HG02763 (cell line): Measurements from ENCODE around the gene DCBLD2.

Experiments used
- ATAC-seq: cut with Tn5 transposase; IDR thresholded peaks from one replicate; pipeline ENCODE4 v1.9.1; 2021; ENCODE audit warnings: mild to moderate bottlenecking, moderate library complexity; ENCODE audit not compliant: unreplicated experiment

The DCBLD2 gene

DNA sequence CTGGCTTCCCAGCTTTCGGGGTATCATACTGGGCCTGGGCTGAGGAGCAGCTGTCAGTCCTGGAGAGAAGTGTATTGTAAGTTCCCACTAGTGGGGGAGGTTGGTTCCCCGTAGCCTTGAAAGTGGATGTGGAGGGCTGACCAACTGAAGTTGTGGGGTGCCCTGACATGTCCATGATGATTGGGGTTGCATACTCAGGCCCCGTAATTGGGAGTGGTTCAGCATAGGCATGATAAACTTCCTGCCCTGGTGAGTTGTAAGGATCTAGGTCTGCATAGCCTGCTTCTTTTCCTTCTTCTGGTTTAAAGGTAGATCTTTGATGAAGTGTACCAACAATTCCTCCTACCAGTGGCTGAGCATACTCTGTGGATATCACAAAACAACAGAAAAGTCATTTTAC lies 102.0 kb downstream of the DCBLD2 start:
- ATAC-seq: no peak

DNA sequence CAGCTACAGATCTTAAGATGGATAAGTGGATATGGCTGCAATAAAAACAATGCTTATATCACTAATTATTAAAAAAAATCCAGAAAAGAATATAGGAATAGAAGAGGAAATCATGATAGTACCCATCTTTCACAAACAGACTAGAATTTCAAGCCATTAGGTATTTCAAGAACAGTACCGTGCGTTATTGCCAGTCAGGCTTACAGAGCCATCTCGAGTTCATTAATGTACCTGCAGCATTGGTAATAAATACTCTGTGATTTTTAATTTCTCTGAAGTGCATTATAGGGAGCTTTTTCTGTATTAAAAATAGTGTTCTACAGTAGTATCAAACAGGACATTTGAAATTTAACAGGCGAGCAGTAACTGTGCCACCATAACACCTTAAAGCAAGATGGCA lies 102.7 kb downstream of the DCBLD2 start:
- ATAC-seq: no peak

DNA sequence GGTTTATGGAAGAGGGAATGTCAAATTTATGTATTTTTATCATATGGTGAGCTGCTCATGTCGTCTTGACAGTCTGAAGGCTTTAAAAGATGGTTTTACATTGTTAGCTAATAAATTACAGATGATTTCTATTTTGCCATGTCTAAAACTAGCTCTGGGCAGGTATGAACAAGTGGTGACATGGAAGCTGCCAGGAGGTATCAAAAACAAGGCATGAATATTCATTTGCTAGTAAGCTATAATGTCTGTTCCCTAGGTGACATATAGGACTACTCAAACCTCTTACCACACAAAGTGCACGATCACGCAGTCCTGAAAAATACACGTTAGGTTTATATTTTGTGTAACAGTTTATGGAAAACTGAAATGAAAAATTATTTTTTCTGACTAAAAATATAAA lies 103.6 kb downstream of the DCBLD2 start:
- ATAC-seq: no peak

DNA sequence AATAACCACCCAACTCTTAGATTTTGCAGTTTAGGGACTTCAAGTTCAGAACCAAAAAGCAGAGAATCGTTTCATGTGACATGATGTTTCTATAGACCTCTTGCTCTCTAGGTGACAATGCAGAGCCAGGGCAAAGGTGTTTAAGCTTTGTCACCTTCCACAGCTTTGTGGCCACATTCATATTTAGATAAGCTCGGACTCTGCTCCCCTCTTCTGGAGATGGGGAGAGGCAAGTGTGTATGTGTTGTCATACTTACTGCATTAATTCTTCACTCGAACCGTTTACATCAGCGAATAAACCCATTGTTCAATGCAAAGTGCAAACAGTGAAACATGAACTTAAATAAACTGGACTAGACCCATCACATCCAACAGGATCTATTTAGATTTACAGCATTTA lies 105.2 kb downstream of the DCBLD2 start:
- ATAC-seq: no peak

DNA sequence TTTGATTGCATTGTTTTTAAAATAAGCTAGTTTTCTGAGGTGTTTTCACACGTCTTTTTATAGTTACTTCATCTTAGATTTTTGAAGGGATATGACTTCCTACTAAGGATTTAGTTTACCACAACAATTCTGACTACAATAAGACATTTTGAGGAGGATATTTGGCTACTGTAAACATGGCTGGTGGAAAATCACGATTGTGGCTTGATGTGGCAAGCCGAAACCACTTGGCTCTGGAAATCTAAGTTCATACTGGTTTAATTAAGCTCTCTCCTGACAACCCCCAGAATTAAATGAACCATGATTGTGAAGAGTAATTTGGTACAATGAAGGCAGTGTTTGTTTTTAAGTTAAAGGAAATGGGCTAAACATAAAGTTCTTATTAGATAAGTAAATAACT lies 107.5 kb downstream of the DCBLD2 start:
- ATAC-seq: no peak

DNA sequence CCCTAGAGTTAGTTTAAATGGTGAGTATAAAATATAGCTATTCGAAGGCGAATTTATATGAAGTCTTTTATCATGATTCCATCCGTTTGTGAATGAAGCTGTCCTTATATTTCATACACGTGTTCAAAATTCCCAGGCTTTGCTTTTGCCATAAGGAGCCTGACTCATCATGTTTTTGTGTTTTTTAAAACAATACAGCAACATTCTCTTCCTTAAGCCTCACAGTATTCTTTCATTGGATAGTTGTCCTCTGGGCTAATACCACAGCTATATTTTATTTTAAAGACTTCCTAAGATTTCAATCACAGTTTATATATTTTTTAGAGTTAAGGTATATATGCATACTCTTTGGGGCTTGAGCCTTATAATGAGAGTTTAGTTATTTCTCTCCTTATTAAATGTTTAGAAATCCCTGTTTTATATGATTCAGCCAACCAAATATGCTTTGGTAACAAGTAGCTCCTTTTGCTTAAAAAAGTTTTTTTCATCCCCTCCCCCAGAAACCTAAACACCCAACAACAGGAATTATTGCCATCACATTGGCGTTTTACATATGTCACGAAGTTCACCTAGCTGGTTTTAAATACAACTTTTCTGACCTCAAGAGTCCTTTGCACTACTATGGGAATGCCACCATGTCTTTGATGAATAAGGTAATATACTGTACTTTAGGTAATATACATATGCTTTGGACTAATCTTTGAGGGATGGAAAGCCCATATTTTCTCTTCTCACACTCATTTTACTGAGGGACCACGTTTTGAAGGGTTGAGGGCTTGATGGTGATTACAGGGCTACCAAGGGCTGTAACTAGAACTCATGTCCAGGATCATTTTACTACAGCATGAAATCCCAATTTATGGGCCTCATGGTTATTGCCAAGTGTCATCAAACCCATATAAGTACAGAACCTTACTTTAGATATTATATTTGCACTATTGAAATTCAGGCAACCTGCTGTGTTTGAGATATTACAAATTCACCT lies 109.9 kb downstream of the DCBLD2 start:
- no peak for ATAC-seq

DNA sequence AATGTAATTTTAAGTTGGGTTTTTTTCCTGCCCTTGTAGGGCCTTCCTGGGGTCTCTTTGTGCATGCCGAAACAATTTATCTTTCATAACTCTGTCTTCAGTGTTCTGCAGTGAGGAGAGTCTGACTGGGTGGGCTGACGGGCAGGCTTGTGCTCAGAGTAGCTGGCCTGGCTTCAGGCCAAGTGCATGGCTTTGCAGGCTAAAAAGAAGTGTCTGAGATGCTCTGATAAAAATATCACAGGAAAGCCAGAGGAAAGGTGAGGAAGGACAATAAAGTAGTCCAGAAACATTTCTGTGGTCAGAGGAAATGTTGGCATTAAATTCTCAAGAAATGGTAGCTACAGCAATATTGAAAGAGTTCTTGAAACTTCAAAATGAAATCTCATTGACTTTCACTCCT lies 112.8 kb downstream of the DCBLD2 start:
- ATAC-seq: no peak

DNA sequence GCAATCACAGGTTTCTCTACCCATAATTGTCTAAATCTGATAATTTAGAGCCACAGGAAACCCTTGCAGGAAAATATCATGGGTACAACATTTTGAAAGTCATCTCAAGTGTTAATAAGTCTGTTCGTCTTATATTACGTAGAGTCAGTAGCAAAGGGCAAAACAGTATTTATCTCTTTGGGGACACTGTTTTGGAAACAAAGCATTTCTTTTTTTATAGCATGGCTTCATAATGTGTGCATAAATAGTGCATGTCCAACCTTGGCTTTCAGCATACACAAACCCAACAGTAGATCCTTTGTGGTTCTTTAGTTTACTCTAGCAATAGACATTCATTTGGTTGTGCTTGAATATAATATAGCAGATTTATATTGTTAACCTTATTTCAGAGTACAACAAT lies 114.3 kb downstream of the DCBLD2 start:
- no peak for ATAC-seq

DNA sequence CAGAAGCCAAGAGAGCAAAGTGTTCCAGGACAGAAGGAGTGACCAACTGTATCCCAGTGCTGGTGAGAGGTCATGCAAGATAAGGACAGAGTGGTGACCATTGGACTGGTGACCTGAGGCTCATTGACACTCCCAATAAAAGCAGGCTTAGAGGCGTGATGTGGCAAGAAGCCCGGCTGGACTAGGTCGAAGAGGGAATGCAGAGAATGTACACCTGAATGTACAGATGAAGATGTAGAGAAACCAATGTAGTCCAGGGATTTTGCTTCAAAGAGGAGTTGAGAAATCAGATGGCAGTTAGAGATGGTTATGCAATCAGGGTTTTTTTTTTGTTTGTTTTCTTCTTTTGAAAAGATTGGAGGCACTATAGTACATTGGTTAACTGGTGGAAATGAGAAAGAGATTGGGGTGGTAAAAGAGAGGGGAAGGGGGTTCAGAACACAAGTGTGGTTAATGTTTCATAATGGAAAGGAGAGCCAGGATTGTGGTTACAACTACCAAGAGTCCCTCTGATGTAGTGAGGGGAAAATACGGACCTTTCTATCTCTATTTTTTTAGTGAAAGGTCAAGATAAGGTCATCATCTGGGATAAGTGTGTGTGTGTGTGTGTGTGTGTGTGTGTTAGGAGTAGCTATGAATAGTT lies 115.0 kb downstream of the DCBLD2 start:
- no peak for ATAC-seq

DNA sequence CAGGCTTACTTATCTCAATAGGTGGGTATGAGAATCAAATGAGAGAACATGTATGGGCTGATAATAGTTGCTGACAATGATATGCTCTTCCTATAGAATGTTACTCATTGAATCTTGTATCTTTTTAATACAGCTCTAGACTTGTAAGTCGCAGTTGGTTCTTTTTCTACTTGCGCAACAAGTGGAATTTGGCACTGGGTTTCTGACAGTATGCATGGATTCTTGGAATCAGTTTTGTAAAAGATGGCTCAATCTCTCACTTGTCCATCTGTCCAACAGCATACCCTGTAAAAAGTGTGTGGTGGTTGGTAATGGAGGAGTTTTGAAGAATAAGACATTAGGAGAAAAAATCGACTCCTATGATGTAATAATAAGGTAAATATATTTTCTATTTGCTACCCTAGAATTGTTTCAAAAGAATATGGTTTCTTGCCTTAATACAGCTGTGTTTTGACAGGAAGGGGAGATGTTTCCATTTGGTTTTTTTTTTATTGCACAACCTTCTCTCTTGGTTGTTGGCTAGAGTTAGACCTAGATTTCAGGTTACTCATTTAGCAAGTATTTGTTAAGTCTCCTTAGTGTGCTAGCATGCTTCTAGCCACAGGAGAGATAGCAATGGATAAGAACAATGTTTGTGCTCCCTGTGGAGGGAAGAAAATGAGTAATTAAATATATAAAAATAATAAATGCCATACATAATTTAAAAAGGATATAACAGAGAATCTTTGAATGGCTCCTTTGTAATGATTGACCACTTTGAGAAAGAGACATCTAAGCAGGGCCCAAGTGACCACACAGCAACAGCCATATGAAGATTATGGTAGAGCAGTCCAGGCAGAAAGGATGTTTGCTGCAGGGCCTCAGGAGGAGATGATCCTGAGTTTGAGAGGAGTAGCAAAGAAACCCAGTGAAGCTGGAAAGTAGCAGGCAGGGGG lies 116.6 kb downstream of the DCBLD2 start:
- ATAC-seq: no peak

DNA sequence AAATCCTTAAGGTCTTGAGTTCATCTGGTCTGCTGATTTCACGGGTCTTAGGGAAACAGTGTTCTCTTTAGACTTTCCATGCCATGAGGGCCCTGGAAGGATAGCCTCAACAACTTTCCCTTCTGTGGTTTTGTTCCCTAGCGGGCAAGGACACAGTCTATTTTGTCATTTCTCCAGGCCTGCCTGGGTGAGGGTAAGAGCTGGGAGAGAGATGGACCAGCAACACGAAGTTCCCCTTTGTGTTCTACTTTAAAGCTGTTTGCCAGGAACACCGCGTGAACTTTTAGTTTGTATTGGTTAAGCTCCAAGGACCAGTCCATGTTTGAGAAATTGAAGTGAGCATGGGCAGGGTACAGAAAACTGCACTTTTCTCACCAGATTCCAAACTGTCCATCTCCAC lies 117.5 kb downstream of the DCBLD2 start:
- no peak for ATAC-seq

DNA sequence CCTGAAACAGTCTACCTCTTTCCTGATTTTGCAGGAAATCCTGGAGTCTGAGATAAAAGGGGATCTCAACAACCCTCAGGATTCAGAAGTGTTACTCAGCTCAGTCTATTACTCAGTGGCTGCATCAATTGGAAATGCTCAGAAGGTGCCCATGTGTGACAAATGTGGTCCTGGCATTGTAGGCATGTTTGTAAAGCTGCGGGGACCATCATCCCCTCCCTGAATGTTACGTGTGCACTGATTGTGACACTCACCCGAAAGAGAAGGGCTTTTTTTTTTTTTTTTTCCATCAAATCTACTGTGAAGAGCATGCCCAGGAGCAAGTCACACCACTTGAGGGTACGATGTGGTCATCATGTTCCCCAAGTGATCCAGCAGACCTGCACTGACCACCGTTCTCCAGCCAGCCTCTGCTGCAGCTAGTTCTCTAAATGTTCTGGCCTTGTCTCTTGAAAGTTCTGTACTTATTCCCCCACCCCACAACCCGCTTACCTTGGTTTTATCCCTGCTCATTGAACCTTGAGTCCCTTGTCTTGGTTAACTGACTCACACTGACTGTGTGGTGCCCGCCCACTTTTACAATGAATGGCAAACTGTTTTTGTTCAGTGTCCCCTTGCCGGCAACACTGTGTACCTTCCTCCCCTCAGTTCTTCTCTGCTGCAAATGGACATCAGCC lies 118.5 kb downstream of the DCBLD2 start:
- no peak for ATAC-seq

DNA sequence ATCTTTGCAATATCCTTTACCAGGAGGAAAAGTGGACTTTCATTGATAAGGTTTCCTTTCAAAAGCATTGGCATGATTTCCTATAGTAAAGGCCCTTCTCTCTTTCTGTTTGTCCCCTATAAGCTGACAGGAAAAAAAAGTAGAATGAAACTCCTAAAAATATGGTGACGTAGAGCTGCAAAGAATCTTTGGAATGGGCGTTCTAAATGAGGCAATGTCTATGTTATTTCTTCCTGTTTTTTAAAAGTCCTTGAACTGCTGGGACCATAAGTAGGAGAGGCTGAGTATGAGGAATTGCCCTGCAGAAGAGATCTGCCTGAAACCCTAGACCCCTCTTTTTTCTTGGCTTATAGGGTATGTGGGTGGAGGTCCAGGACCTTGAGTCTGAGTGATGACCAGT lies 121.2 kb downstream of the DCBLD2 start:
- no peak for ATAC-seq

DNA sequence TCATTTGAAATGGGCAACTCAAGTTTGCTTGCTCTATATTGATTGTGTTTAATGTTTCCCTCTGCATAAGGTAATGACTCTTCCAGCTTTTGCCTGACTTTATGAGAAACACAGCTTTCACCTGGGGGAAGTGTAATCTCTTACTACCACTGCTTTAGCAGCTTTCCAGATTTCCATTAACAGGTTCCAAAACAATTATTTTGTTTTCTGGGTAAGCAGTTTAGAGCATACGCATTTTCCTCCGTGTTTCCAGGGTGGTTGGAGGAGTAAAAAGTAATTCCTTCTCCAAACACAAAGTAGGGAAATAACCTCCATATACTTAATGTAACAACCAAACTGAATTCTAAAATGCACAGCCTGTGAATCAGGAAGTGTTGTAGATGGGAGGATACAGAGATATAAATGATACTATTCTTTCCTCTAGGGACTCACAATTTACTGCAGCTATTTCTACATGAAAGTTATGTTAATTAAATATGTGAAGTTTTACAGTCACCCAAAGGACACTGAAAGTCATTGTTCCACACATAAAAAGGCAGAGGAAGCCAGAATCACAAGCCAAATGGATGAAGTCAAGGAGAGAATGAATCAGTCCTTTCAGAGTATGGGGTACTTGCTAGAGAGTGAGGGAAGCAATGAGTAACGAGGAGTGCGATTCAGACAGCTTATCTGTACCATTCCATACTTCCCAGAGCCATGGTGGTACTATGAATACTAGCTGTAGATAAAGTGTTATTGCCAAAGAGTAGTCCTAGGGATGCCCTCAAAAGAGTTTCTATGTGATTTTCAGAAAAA lies 121.8 kb downstream of the DCBLD2 start:
- ATAC-seq: no peak

DNA sequence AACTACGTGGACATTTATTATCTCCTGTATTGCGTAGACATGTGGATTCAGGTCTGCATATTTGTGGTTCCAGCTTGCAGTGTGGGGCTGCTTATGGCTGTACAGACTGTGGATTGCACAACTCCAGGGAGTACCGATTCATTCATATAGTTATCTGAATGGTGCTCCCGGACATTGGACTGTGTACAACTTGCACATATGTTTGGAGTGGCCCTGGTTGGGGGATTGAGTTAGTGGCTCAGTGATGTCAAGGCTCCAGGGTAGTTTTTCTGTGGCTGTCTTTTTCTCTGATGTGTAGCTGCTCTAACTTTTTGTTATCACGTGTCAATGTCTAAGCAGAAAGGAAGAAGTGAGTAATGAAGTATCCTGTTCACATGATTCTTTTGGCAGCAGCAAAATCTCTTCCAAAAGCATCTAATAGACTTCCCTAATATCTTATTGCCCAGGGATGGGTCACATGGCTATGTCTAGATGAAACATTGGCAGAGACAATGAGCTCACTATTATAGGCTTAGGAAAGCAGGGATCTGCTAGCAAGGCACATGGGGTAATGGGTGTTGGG lies 122.6 kb downstream of the DCBLD2 start:
- ATAC-seq: no peak

DNA sequence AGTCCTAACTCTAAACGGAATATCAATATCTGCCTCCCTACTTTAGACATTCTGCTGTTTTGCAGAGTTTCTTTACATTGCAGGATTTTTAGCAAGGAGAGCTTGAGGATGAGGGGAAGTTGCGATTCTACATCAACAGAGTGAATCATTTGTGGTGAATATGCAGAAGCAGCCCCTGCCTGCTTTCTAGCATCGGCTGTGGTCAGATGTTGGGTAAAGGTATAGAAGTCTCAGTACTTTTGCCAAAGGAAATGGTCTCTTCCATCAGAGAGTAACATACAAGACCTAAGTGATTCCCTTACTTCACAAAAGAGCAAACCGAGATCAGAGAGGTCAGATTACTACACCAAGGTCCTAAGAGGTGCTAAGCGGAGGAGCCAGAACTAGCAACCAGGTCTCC lies 123.1 kb downstream of the DCBLD2 start:
- ATAC-seq: no peak

DNA sequence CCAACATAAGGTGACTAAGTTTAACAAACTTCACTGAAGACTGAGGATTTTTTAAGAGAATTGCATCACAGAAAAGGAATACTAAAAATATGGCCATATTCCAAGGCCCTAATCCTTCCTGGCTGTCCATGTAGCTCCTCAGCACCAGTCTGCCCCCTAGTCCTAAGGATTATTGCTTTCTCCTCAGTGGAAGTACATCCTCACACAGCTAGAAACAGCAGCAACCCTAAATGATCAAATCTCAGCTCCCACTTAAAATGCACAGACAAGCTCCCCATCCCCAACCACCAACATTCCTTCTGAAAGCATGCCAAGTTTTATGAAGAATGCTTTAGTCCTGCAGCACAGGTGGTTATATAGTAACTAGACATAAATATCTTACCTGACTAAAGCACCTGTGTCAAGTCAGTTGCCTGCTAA lies 123.7 kb downstream of the DCBLD2 start:
- no peak for ATAC-seq

DNA sequence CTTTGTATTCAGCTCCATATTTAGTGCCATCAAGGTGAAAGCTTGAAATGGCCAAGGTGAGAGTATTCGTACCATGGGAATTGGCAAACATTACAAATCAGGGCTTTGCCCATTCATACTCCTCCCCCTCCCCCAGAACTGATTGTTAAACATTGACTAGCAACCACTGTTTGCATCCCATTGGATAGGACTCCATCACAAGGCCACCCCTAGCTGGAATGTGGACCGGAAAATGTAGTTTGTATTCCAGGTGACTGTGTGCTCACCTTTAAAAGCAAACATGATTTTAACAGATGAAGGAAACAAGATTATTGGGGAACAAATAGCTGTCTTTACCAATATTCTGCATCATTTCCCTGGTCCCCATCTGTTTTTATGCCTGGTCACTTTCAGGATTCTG lies 124.2 kb downstream of the DCBLD2 start:
- ATAC-seq: no peak

DNA sequence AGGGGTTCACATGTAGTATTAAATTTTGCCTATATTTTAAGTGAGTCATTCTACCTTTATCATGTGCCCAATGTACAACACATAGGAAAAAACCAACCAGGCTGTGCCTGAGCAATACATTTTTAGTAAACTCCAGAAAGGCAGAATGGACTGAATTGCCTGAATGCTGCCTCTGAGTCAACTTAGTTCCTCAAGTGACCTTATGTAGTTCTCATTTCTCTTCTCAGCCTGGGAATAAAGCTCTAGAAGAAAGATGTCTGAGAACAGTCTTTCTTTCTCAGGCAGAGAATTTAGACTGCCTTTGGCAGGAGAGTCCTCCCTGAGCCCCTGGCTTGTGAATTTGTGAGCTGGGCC lies 125.4 kb downstream of the DCBLD2 start:
- ATAC-seq: no peak
